Gastrocnemius medialis (tissue), 4 donors: ENCODE results near the gene LTBP1.
"Not testable (repeated sequence)": the region's sequence is repeated elsewhere in the genome, so short reads cannot be mapped to it uniquely, and the experiment has no call there.

Source experiments
- POLR2A ChIP-seq, 2 donors: fragments of 450-650 bp; IDR thresholded peaks; one replicate each; pipeline ENCODE4 v1.6.1; 2017; ENCODE audit warnings: antibody characterized with exemption in 2 of 2, mild to moderate bottlenecking in 2 of 2, moderate library complexity in 2 of 2
- TF ChIP-seq, protein P1 (sequence below), 5 experiments: fragments of 450-650 bp in 3 of 5; fragments of 200-600 bp in 2 of 5; sonication (generic) in 2 of 5; IDR thresholded peaks in 4 of 5; conservative IDR thresholded peaks in 1 of 5; 1 replicate in 4 of 5; 2 replicates in 1 of 5; pipeline ENCODE4 v1.5.1; 2016 to 2019; ENCODE audit warnings: antibody characterized with exemption in 5 of 5, mild to moderate bottlenecking in 3 of 5, moderate library complexity in 3 of 5

DNA sequence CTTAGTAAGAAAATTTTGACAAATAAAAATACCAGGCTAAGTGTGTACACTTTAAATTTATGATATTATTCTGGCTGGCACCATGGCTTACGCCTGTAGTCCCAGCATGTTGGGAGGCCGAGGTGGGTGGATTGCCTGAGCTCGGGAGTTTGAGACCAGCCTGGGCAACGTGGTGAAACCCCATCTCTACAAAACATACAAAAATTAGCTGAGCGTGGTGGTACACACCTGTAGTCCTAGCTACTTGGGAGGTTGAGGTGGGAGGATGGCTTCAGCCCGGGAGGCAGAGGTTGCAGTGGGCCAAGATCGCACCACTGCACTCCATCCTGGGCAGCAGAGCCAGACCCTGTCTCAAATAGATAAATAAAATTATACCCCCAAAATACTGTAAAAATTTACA, 421.8 kb downstream of the LTBP1 start:
- not testable (repeated sequence) for TF ChIP-seq POLR2A (IDR thresholded peaks at IDR 0.05)
- TF ChIP-seq, protein P1, sequence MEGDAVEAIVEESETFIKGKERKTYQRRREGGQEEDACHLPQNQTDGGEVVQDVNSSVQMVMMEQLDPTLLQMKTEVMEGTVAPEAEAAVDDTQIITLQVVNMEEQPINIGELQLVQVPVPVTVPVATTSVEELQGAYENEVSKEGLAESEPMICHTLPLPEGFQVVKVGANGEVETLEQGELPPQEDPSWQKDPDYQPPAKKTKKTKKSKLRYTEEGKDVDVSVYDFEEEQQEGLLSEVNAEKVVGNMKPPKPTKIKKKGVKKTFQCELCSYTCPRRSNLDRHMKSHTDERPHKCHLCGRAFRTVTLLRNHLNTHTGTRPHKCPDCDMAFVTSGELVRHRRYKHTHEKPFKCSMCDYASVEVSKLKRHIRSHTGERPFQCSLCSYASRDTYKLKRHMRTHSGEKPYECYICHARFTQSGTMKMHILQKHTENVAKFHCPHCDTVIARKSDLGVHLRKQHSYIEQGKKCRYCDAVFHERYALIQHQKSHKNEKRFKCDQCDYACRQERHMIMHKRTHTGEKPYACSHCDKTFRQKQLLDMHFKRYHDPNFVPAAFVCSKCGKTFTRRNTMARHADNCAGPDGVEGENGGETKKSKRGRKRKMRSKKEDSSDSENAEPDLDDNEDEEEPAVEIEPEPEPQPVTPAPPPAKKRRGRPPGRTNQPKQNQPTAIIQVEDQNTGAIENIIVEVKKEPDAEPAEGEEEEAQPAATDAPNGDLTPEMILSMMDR (IDR thresholded peaks at IDR 0.05 in 4 of 5, conservative IDR thresholded peaks at IDR 0.05 in 1 of 5), result not testable (repeated sequence)
